HEK293T (cell line): ENCODE measurements around the gene MYB.

ENCODE experiments used
- FOXK2 ChIP-seq: fragments of 450-650 bp; IDR thresholded peaks from 2 replicates; pipeline ENCODE4 v1.6.1; 2016; ENCODE audit warnings: mild to moderate bottlenecking
- FOXM1 ChIP-seq: fragments of 450-650 bp; IDR thresholded peaks from 2 replicates; pipeline ENCODE4 v1.6.1; 2017; ENCODE audit warnings: mild to moderate bottlenecking, borderline replicate concordance

DNA sequence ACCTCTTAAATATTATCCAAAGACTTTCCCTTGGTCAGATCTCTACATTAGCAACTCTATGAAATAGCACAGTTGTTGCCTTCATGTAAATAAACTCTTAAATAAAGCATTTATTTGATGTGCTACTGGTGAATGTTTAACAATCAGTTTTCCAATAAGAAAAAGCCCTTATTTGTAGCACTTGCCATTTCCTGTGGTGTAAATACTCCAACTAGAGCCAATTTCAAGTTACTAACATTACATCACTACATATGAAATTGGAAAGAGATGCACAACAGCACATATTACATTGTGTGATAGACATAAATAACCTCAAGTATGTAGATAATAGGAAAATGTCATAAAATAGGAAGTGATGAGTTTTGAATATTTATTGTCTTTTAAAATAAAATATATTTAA is 5.0 kb upstream of the MYB start:
- TF ChIP-seq FOXM1 = no peak
- TF ChIP-seq FOXK2 = no peak
